MCF 10A (cell line): ENCODE data around the gene TXNDC11. TPM values are rescaled to one million over a fixed set of nuclear protein-coding genes. Genes with fewer than 3 reads are reported as not detected.

Source experiments
- BruUV-seq: library from RNA; stranded (reverse); fragments of 400-500 nt; replicated peaks from 2 replicates; lab custom pipeline; 2021; lab: Mats Ljungman, UMichigan
- CTCF ChIA-PET: fragments of 300-600 bp; sonication (Branson Sonifier 250); formaldehyde crosslinking; extraction: SDS; loops from one replicate; lab custom pipeline; 2021; ENCODE audit warnings: antibody characterized with exemption, inconsistent platforms; lab: Yijun Ruan, JAX
- POLR2A ChIA-PET: fragments of 300-600, 350-650 bp; sonication (Branson Sonifier 250); formaldehyde crosslinking; extraction: SDS; loops from one replicate; lab custom pipeline; 2020; ENCODE audit warnings: antibody characterized with exemption, inconsistent platforms; lab: Yijun Ruan, JAX
- DNase-seq: peaks from one replicate; pipeline ENCODE4 v3.0.0-alpha.2; 2018; ENCODE audit not compliant: unreplicated experiment
- H3K27ac Mint-ChIP-seq: one replicate; pipeline ENCODE4 v1.8.0; 2022; ENCODE audit warnings: mild to moderate bottlenecking, low read depth, mixed read lengths; ENCODE audit not compliant: unreplicated experiment
- H3K27me3 Mint-ChIP-seq: one replicate; pipeline ENCODE4 v1.8.0; 2022; ENCODE audit warnings: mixed read lengths; ENCODE audit not compliant: insufficient read depth, unreplicated experiment
- H3K36me3 Mint-ChIP-seq: one replicate; pipeline ENCODE4 v1.8.0; 2022; ENCODE audit warnings: mild to moderate bottlenecking, moderate library complexity, mixed read lengths; ENCODE audit not compliant: insufficient read depth, unreplicated experiment
- H3K4me1 Mint-ChIP-seq: one replicate; pipeline ENCODE4 v1.8.0; 2022; ENCODE audit warnings: mixed read lengths; ENCODE audit not compliant: insufficient read depth, unreplicated experiment
- H3K4me3 Mint-ChIP-seq: one replicate; pipeline ENCODE4 v1.8.0; 2022; ENCODE audit warnings: mild to moderate bottlenecking, moderate library complexity, mixed read lengths; ENCODE audit not compliant: unreplicated experiment
- H3K9me3 Mint-ChIP-seq: one replicate; pipeline ENCODE4 v1.8.0; 2022; ENCODE audit warnings: mixed read lengths; ENCODE audit not compliant: unreplicated experiment
- intact Hi-C: fragments of 100-400 bp; cut with micrococcal nuclease; formaldehyde crosslinking; loops from 2 replicates; pipeline ENCODE4 v1.14.1; 2022
- total RNA-seq: library from RNA; stranded (reverse); gene quantifications from 2 replicates; pipeline ENCODE4 v1.2.3, GENCODE V29; 2022
- TF ChIP-seq, protein P1 (sequence below): fragments of 200-600 bp; IDR thresholded peaks from one replicate; pipeline ENCODE4 v1.8.0; 2022; ENCODE audit warnings: antibody characterized with exemption, mild to moderate bottlenecking; ENCODE audit not compliant: unreplicated experiment

The TXNDC11 gene
- total RNA-seq, 1 experiment from 2014 or later: 38.2 TPM

- CTCF ChIA-PET: interaction anchor here (0.7 to 2.9 kb wide), 3 partner anchors 10 to 253 kb away, joined by 3 to 13 read pairs (median 4); no protein-coding TSS in a partner anchor
- no TSS peak for BruUV-seq
These were observed 110.2 kb downstream of the TXNDC11 start for GRCh38 chr16:11632455-11632939.

GRCh38 chr16:11631214-11631613 lies 111.4 kb downstream of the TXNDC11 start:
- Mint-ChIP-seq H3K36me3 (peaks cover 3% of the 10 kb centered on the region), H3K4me1 (peaks cover 26% of the 10 kb centered on the region), H3K9me3 (no peaks in the 10 kb centered on the region), H3K27me3 (no peaks in the 10 kb centered on the region), H3K4me3 (no peak overlapping the region), H3K27ac (no peak overlapping the region)
- POLR2A ChIA-PET: interaction anchor here (1.0 to 6.3 kb wide), 3 partner anchors 10 to 44 kb away, joined by 3 to 76 read pairs (median 6); partner anchors contain the start of gene LITAF
- TF ChIP-seq, protein P1, sequence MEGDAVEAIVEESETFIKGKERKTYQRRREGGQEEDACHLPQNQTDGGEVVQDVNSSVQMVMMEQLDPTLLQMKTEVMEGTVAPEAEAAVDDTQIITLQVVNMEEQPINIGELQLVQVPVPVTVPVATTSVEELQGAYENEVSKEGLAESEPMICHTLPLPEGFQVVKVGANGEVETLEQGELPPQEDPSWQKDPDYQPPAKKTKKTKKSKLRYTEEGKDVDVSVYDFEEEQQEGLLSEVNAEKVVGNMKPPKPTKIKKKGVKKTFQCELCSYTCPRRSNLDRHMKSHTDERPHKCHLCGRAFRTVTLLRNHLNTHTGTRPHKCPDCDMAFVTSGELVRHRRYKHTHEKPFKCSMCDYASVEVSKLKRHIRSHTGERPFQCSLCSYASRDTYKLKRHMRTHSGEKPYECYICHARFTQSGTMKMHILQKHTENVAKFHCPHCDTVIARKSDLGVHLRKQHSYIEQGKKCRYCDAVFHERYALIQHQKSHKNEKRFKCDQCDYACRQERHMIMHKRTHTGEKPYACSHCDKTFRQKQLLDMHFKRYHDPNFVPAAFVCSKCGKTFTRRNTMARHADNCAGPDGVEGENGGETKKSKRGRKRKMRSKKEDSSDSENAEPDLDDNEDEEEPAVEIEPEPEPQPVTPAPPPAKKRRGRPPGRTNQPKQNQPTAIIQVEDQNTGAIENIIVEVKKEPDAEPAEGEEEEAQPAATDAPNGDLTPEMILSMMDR: no peak
- no peak for DNase-seq
- intact Hi-C loops: no loop called here
- CTCF ChIA-PET: interaction anchor here (0.5 to 2.9 kb wide), 4 partner anchors 11 to 224 kb away, joined by 3 to 13 read pairs (median 4); no protein-coding TSS in a partner anchor
- BruUV-seq: no TSS peak

More at GRCh38 chr16:11632455-11632939, 110.2 kb downstream of the TXNDC11 start:
- TF ChIP-seq, protein P1: no peak
- H3K27me3 Mint-ChIP-seq: no peaks in the 10 kb centered on the region
- H3K36me3 Mint-ChIP-seq: no peaks in the 10 kb centered on the region
- no peak overlapping the region for H3K4me3 Mint-ChIP-seq
- intact Hi-C loops: no loop called here
- no peak overlapping the region for H3K27ac Mint-ChIP-seq
- H3K4me1 Mint-ChIP-seq: peaks cover 20% of the 10 kb centered on the region
- DNase-seq: no peak
- POLR2A ChIA-PET: no interaction called here
- no peaks in the 10 kb centered on the region for H3K9me3 Mint-ChIP-seq

DNA sequence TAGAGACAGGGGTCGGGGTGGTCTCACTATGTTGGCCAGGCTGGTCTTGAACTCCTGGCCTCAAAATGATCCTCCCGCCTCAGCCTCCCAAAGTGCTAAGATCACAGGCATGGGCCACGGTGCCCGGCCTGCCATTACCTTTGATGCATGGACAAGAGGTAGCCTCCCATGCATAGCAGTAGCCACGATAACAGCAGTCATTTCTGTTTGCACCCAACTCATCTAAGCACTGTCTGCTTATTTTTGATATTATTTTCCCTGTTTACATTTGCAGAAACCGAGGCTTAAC lies 111.9 kb downstream of the TXNDC11 start:
- ChIA-PET CTCF (interaction anchor here (0.5 to 2.9 kb wide), 5 partner anchors 11 to 223 kb away, joined by 3 to 13 read pairs (median 3); no protein-coding TSS in a partner anchor), POLR2A (interaction anchor here (0.7 to 6.3 kb wide), 5 partner anchors 10 to 155 kb away, joined by 3 to 76 read pairs (median 6); partner anchors contain the start of gene LITAF)
- Mint-ChIP-seq H3K27ac (no peak overlapping the region), H3K4me1 (peaks cover 26% of the 10 kb centered on the region), H3K27me3 (no peaks in the 10 kb centered on the region), H3K9me3 (no peaks in the 10 kb centered on the region), H3K36me3 (peaks cover 7% of the 10 kb centered on the region), H3K4me3 (no peak overlapping the region)
- BruUV-seq: no TSS peak
- no peak for DNase-seq
- TF ChIP-seq, protein P1: no peak
- intact Hi-C loops: no loop called here

DNA sequence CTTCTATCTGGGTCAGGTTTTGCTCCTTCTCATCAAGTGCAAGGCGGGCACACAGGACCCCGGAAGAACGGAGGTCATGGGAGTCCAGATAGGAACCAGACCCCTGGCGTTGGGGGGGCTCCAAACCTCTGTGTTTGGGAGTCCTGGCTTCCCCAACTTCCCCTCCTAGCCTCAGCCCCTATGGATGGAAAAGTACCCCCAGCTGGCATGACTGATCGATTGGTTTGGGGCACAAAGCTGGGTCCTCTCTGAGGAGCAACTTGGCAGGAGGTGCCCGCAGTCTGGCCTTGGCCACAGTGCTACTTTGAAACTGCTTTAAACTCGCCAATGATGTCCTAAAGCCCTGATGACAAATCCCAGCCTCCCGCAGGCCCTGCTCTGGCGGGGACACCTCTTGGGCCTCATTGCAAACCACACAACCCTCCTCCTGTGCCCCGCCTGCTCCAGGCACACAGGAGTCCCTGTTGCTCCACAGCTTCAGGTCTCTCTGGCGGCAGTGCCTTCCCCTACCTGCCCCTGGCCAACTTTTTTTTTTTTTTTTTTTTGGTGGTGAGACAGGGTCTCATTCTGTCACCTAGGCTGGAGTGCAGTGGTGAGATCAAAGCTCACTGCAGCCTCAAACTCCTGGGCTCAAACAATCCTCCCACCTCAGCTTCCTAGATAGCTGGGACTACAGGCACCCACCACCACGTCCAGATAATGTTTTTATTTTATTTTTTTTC lies 112.5 kb downstream of the TXNDC11 start:
- POLR2A ChIA-PET: interaction anchor here (0.7 to 6.3 kb wide), 4 partner anchors 11 to 155 kb away, joined by 3 to 76 read pairs (median 8); partner anchors contain the start of gene LITAF
- Mint-ChIP-seq H3K4me1 (peaks cover 26% of the 10 kb centered on the region), H3K9me3 (no peaks in the 10 kb centered on the region), H3K27ac (no peak overlapping the region), H3K4me3 (peak overlapping the region; percentile 10), H3K36me3 (peaks cover 7% of the 10 kb centered on the region), H3K27me3 (no peaks in the 10 kb centered on the region)
- CTCF ChIA-PET: interaction anchor here (0.5 to 1.2 kb wide), 8 partner anchors 8 to 236 kb away, joined by 3 to 7 read pairs (median 4); no protein-coding TSS in a partner anchor
- intact Hi-C loops: no loop called here
- TF ChIP-seq, protein P1: no peak
- peak; percentile 46 for DNase-seq
- no TSS peak for BruUV-seq
